HepG2 (cell line): ENCODE measurements around the gene ENDOG. TPM values are rescaled to one million over a fixed set of nuclear protein-coding genes. Genes with fewer than 3 reads are reported as not detected.

Source experiments
- ADNP ChIP-seq: sonication (generic); formaldehyde crosslinking; IDR thresholded peaks from 2 replicates; pipeline ENCODE4 v1.4.0; 2020; ENCODE audit warnings: missing genetic modification reagents
- DMAP1 ChIP-seq: IDR thresholded peaks from 2 replicates; pipeline ENCODE4 v1.6.1; 2016
- E2F2 ChIP-seq: sonication (generic); formaldehyde crosslinking; IDR thresholded peaks from 2 replicates; pipeline ENCODE4 v1.4.0; 2020; ENCODE audit warnings: missing genetic modification reagents, borderline replicate concordance
- GFI1 ChIP-seq: sonication (generic); formaldehyde crosslinking; IDR thresholded peaks from 2 replicates; pipeline ENCODE4 v1.5.0; 2020; ENCODE audit warnings: missing genetic modification reagents, mild to moderate bottlenecking, borderline replicate concordance
- GTF2F1 ChIP-seq: fragments of 150-350 bp; IDR thresholded peaks from 2 replicates; pipeline ENCODE4 v1.6.1; 2014; ENCODE audit warnings: low read length
- MAFG ChIP-seq: sonication (generic); formaldehyde crosslinking; IDR thresholded peaks from 2 replicates; pipeline ENCODE4 v1.5.1; 2020; ENCODE audit warnings: mild to moderate bottlenecking, missing genetic modification reagents
- NCOA1 ChIP-seq: sonication (generic); formaldehyde crosslinking; IDR thresholded peaks from 2 replicates; pipeline ENCODE4 v1.9.0; 2021; ENCODE audit warnings: missing genetic modification reagents
- NCOA5 ChIP-seq: sonication (generic); formaldehyde crosslinking; IDR thresholded peaks from 2 replicates; pipeline ENCODE4 v1.4.0; 2020; ENCODE audit warnings: missing genetic modification reagents
- NFYB ChIP-seq: sonication (generic); formaldehyde crosslinking; IDR thresholded peaks from 2 replicates; pipeline ENCODE4 v1.4.0; 2020; ENCODE audit warnings: missing genetic modification reagents
- NPAS2 ChIP-seq: sonication (generic); formaldehyde crosslinking; IDR thresholded peaks from 2 replicates; pipeline ENCODE4 v1.8.0; 2022; ENCODE audit warnings: mild to moderate bottlenecking, missing genetic modification reagents, borderline replicate concordance
- PLRG1 ChIP-seq: fragments of 450-650 bp; conservative IDR thresholded peaks from 2 replicates; pipeline ENCODE4 v1.6.1; 2016
- REST ChIP-seq, 2 experiments: IDR thresholded peaks; 2 replicates each; pipeline ENCODE4 v1.6.1; 2011 to 2012; ENCODE audit warnings: low read length in 2 of 2, borderline replicate concordance in 1 of 2, low read depth in 1 of 2, mild to moderate bottlenecking in 1 of 2, moderate library complexity in 1 of 2
- RFX1 ChIP-seq: fragments of 450-650 bp; IDR thresholded peaks from 2 replicates; pipeline ENCODE4 v1.6.1; 2017
- SMC3 ChIP-seq: IDR thresholded peaks from 2 replicates; pipeline ENCODE4 v1.6.1; 2011; ENCODE audit warnings: low read length, improper control_type of control experiment
- SP4 ChIP-seq: sonication (generic); formaldehyde crosslinking; IDR thresholded peaks from 2 replicates; pipeline ENCODE4 v1.8.1; 2023; ENCODE audit warnings: mild to moderate bottlenecking, missing genetic modification reagents
- TERF1 ChIP-seq: sonication (generic); formaldehyde crosslinking; IDR thresholded peaks from 2 replicates; pipeline ENCODE4 v1.8.0; 2022; ENCODE audit warnings: mild to moderate bottlenecking, missing genetic modification reagents, moderate library complexity
- ZGPAT ChIP-seq: IDR thresholded peaks from 2 replicates; pipeline ENCODE4 v1.6.1; 2016; ENCODE audit warnings: mild to moderate bottlenecking
- ZMYM3 ChIP-seq: sonication (generic); formaldehyde crosslinking; IDR thresholded peaks from 2 replicates; pipeline ENCODE4 v1.5.1; 2020; ENCODE audit warnings: mild to moderate bottlenecking, missing genetic modification reagents
- ZNF512B ChIP-seq: sonication (generic); formaldehyde crosslinking; IDR thresholded peaks from 2 replicates; pipeline ENCODE4 v1.5.1; 2020; ENCODE audit warnings: missing genetic modification reagents, mild to moderate bottlenecking, borderline replicate concordance
- ZNF7 ChIP-seq: IDR thresholded peaks from 2 replicates; pipeline ENCODE4 v1.6.1; 2016; ENCODE audit warnings: missing biosample characterization, missing genetic modification reagents
- polyA plus RNA-seq, 8 experiments: library from polyadenylated mRNA; depleted of rRNA in 3 of 8; stranded (reverse) in 7 of 8; unstranded in 1 of 8; fragments of >200 nt; fragmentation: Illumina TruSeq in 4 of 8; extraction: Trizol in 4 of 8; gene quantifications; 2 replicates each; pipeline versions ENCODE4 v1.2.1 to v1.2.3, GENCODE V29; 2011 to 2016; ENCODE audit warnings: low read depth in 4 of 8, missing spikeins in 1 of 8, mixed read lengths in 1 of 8; ENCODE audit not compliant: insufficient read depth in 1 of 8
- total RNA-seq, 5 experiments: library from RNA; depleted of rRNA; stranded (reverse); fragments of >200 nt; fragmentation: Illumina TruSeq; extraction: Trizol; gene quantifications; 2 replicates each; pipeline ENCODE4 v1.2.3, GENCODE V29; 2016; ENCODE audit warnings: low read depth in 1 of 5

The ENDOG gene
- total and polyA plus RNA-seq, 2 of the 13 experiments (the other 11 are each of a cell fraction or from before 2014, with no cell fraction given), result 26.3 to 28.8 TPM

- TF ChIP-seq ZNF512B, result no peak
- no peak; the same call in 1 of the 2 replicates for TF ChIP-seq NFYB (CRISPR knock-in tag)
- TF ChIP-seq SP4 (CRISPR knock-in tag), result peak; percentile 86
- TF ChIP-seq E2F2 (CRISPR knock-in tag), result no peak
- 0 out of 2 replicates have a peak, but pooled peaks have one; percentile 19 for TF ChIP-seq ZNF7 (CRISPR knock-in tag)
- TF ChIP-seq GFI1 (CRISPR knock-in tag), result peak; percentile 71; the same call in 1 of the 2 replicates
- TF ChIP-seq SMC3, result no peak
- TF ChIP-seq MAFG (CRISPR knock-in tag), result no peak
- TF ChIP-seq PLRG1, result no peak
- peak; percentile 85; the same call in 1 of the 2 replicates for TF ChIP-seq TERF1 (CRISPR knock-in tag)
- TF ChIP-seq ZGPAT (CRISPR knock-in tag), result peak; percentile 98
- no peak for TF ChIP-seq NCOA5
- TF ChIP-seq ADNP, result no peak
- TF ChIP-seq NCOA1, result peak; percentile 96
- 0 out of 4 replicates have a peak, but pooled peaks of 1 of the 2 experiments have one; percentile 27 for TF ChIP-seq REST (IDR thresholded peaks at IDR 0.05; ENCODE audit: borderline replicate concordance in 1 of 2, low read depth in 1 of 2, low read length in 2 of 2)
- peak; percentile 49; the same call in 1 of the 2 replicates for TF ChIP-seq RFX1
- peak; percentile 63 for TF ChIP-seq ZMYM3 (CRISPR knock-in tag)
- TF ChIP-seq NPAS2 (CRISPR knock-in tag), result no peak
- peak; percentile 88 for TF ChIP-seq DMAP1 (CRISPR knock-in tag)
- TF ChIP-seq GTF2F1, result no peak
These were observed 46.4 kb upstream of the ENDOG start, which contains the start of gene ZER1 (continued) for GRCh38 chr9:128771745-128772519.
